KBM-7 (cell line): ENCODE results near the gene FAT1.

Experiments used
- DNase-seq: peaks from one replicate; pipeline ENCODE4 v3.0.0-alpha.2; 2015
- in situ Hi-C: fragments of 300-500 bp; cut with MboI; formaldehyde crosslinking; loops from 2 replicates; pipeline ENCODE4 v1.14.3; 2020; ENCODE audit warnings: low sequenced_read_pairs, low pct_unique_long_range_greater_than_20kb, mixed read lengths

The FAT1 gene

DNA sequence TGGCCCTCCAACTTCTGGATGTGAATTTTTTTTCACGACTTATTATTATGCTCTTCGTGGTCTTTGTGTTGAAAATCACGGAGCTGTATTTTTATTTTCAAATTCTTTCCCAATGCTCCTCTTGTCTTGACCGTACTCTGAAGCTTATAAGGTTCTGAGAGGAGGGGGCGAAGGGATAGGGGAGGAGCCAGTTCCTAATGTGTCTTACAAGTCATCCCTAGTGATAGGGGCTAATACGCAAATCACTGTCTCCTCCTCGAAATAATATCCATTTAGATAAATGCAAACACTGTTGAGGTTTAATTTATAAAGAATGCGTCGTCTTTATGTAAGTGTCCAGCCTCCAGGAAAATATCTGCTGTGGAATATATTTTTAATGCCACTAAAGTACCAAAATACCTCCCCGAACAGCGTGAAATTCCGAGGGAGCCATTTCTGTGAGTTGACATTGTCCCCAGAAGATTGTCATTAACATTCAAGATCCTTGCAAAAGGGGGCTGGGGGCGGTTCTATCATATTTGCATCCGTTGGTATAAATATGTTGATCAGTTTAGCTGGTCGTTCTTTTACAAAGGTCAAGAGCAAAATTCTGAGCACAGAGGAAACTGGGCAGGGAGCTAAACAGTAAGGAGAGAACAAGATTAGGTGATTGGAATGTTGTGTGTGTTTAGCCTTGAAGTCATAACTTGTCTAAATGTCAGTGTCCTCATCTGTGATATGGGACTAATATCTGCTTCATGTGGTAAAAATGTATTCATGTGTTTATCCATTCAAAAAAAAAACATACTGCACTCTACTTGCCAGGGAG is 3.7 kb upstream of the FAT1 start:
- DNase-seq, result no peak
- in situ Hi-C loops, result no loop called here

- peak; percentile 80 for DNase-seq
- in situ Hi-C loops, result no loop called here
These were observed 2.9 kb upstream of the FAT1 start for GRCh38 chr4:186726426-186727168.

DNA sequence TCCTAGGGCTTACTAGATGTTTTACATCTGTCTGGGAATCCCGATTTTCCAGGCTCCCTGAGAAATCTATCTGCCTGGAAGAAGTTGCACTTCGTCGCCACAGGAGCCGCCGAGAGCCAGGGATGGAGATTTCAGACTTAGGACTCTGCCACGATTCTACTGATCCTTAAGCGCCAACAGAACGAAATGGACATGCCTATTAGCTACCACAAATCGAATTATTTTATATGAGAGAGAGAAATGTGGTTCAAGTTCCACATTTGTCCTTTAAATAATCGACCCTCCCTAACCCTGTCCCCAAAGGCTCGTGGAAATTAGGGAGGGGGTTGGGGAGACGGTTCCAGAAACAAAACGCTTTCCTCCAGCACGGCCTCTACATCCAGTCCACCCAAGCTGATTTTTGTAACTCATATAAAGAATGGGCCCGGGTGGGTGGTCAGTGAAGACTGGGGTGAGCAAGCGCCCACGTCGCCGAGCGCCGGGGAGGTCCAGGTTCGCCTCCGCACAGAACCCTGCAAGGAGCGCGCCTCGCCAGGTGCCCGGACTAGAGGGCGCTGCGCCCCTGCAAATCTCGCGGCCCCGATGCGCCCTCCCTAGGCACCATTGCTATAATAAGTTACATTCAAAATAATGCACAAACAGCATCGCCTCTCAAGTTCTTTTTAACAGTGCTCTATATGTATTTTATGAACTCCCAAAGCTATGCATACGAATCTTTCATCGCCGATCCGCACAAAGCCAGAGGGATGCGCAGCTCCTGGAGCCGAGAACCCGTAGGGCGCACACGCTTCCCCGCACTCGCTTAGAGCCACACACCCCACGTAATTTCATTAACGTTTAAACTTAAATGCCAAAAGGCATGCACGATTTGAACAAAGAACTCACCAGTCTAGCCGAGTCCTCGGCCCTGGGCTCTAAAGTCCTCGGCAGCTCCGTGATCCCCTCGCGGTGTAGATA is 2.1 kb upstream of the FAT1 start:
- DNase-seq, result peak; percentile 88
- in situ Hi-C loops, result no loop called here

DNA sequence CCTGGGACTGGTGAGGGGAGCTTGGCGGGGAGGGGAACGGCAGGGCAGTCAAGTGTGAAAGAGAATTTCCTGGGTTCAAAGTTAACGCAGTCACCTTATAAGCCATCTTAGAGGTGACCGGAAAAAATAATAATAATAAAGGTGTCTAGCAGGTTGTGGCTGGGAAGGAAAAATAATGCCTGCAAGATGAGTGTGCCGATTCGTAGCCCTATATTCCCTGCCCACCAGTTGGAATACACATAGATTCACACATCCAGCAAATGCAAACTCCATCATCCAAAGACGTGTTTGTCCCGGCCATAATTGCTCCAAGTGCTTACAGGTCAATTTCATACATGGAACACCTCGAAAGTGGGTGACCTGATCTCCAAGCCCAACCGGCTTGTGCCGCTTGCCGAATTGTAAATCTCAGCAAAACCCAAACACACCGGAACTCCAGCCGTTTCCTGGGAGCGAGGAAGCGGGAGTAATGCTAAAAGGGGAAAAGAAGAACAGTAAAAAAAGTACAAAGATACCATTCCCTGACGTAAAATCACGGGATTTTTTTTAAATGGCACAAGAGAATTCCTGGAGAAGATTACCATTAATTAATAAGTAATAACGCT is 1.3 kb upstream of the FAT1 start:
- in situ Hi-C loops, result no loop called here
- DNase-seq, result no peak

DNA sequence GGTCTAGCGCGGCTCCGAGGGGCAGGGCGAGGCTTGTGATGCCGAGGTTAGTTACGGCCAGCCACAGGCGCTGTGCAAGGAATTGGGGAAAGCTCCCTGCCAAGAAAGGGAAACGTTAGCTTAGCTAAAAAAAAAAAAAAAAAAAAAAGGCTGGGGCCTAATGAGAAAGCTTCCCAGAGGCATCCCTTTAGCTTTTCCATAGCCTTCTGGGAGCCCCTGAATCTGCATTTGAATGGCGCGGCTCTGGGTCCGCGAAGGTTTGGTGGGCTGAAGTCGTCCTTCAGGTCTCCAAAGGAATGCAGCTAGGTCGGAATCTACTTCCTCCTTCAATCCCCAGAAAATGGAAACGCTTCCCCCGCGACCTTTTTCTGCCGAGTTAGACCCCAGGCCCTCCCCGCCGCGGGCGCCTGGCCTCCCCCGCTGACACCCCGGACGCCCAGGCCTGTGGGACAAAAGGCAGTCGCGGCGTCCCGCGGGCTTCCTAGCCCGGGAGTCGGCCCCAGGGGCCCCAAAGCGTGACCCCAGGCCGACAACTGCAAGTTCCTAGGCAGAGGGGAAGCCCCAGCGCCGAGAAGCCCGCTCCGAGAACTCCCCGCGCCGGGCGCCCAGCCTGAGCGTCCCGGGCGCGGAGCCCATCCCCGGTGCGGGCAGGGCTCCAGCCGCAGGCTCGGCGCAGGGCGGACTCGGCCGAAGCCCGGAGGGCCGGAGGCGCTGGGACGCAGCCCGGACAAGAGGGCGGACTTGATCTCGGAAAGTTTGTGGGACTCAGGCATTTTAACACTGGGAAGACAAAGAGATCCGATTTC is 605 bp upstream of the FAT1 start:
- in situ Hi-C loops, result no loop called here
- DNase-seq, result peak; percentile 75

DNA sequence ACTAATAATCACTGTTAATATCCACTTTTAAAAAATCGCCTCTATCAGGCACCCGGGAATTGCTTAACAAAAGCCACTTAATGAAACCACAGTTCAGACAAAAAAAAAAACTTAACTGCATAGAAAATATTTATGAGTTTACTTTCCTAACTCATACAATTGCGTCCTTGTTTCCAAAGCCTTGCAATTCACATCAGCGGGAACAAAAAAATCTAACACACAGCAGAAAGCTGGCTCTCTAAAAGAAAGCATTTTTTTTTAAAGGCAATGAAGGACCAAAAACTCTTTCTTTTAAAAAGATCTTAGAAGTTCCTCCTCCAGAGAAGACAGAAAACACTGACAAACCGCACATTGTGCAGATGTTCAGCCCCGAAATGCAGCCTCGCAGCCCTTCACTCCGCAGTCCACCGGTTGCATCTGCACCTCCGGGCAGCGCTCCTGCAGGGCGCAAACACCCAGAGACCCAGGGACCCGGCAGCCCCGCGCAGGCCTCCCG is 812 bp downstream of the FAT1 start:
- DNase-seq, result peak; percentile 71

DNA sequence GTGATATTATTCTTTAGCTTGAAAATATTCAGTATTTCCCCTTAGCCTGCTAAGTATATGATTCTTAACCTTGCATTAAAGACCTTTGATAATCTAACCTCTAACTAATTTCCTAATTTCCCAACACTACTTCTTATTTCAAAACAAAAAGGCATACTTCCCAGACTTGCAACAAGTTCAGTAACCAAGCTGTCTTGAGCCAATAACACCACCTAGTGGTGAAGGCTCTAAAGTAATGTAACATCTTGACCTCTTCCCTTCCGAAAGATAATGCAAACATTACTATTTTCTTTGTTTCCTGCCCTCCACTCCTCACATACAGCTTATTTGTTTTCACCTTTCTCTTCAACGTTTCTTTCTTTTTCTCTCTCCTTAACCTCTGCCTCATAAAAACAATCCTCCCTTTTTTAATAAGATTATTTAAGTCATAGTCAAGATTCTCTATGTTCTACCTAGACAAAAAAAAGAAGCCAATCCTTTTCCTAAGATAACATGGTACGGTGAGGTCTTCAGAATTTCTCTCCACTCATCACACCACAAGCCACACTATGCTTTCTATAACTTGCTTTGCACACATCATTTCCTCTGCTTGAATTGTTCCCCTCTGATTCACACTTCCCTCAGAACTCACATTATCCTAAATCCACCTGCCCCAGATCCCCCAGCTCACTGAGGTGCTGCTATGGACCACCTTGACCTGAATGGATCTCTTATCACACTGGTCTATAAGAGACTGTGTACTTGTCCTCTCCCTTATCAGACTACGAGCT is 3.5 kb downstream of the FAT1 start:
- DNase-seq, result peak; percentile 66
- in situ Hi-C loops, result no loop called here

More for the DNA sequence above, 812 bp downstream of the FAT1 start:
- in situ Hi-C loops, result no loop called here

GRCh38 chr4:186717556-186717955 is 6.1 kb downstream of the FAT1 start:
- in situ Hi-C loops, result no loop called here
- DNase-seq, result no peak

DNA sequence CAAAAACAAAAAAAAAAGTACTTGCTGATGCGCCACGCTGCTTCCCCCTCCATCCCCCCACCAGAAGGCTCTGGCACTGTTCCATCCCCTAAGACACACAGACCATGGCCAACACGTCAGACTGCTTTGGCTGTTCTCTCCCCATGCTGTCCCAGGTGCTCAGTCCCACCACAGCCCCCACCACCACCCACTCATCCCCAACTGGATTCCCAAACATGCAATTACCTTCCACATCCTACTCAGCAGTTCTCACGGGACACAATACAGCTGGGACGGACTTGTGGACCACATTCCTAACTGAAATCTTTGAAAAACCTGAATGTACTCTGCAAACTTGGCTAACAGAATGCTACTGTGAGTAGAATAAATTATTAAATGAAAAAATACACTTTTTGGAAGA is 8.6 kb downstream of the FAT1 start:
- in situ Hi-C loops, result no loop called here
- DNase-seq, result no peak

- no peak for DNase-seq
- in situ Hi-C loops, result no loop called here
These were observed 9.5 kb downstream of the FAT1 start for GRCh38 chr4:186714006-186714675.

- peak; percentile 33 for DNase-seq
- in situ Hi-C loops, result no loop called here
These were observed 11.0 kb downstream of the FAT1 start for GRCh38 chr4:186712690-186713089.

GRCh38 chr4:186710521-186711119 is 13.0 kb downstream of the FAT1 start:
- in situ Hi-C loops, result no loop called here
- no peak for DNase-seq

DNA sequence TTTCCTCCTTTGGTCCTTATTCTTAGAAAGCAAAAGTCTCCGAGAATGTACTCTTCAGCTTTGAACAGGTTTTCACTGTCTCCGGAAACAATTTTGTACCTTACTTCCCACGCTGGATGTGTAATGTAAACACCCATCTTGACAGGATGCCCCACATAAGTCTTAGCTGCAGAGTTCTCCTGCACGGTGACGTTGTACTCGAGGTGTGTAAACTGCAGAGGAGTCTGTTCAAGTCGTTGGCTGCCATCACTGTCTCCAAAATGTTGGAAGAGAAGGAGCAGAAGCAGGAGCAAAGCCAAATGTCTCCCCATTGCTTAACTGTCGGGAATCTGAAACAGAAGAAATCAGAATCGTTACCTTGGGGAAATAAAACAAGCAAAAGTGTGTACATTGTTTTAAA is 14.1 kb downstream of the FAT1 start:
- DNase-seq, result no peak
- in situ Hi-C loops, result no loop called here

DNA sequence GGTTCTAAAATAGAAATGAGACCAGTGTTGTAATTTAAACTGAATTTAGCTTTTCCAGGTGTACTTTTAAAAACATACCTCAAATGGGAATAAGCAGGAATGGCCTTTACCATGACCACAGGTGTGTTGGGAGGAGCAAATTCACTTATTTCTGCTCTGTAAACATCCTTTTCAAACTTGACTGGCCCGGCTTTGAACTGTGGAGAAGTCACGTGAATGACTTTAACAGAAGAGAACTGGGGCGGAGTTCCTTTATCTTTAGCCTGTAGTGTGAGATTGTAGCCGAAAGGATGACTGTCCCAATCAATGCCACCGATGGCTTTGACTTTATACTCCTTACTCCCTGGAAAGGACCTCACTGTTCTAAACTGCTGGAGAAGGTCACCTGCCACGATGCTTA is 15.1 kb downstream of the FAT1 start:
- in situ Hi-C loops, result no loop called here

GRCh38 chr4:186707996-186708395 is 15.7 kb downstream of the FAT1 start:
- in situ Hi-C loops, result no loop called here

More for the DNA sequence above, 15.1 kb downstream of the FAT1 start:
- DNase-seq, result no peak

DNA sequence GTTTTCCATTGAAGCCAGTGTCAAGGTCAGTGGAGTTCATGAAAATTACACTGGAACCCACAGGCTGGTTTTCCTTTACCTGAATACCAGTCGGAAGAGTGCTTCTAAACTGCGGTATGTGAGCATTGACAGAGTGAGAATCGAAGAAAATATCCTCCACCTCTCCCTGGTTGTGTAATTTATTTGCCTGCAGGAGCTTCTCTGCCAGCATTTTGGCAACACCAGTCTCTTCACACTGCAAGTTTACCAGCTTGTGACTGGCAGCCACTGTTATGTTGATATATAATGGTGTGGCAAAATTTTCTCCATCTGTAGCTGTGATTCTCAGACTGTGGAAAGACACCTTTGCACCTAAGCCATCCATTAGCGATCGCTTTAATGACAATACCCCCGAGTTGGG is 16.1 kb downstream of the FAT1 start:
- in situ Hi-C loops, result no loop called here
- no peak for DNase-seq

More at GRCh38 chr4:186707996-186708395, 15.7 kb downstream of the FAT1 start:
- DNase-seq, result no peak

- in situ Hi-C loops, result no loop called here
- DNase-seq, result no peak
These were observed 19.6 kb downstream of the FAT1 start for GRCh38 chr4:186704057-186704456.
